Measurements from ENCODE around the gene PRKCE. TPM values are rescaled to one million over a fixed set of nuclear protein-coding genes. Genes with fewer than 3 reads are reported as not detected.

PRKCE gene
- polyA plus RNA-seq, 1 of the 3 experiments (the other 2 are of a cell fraction) = 16.3 TPM

DNA sequence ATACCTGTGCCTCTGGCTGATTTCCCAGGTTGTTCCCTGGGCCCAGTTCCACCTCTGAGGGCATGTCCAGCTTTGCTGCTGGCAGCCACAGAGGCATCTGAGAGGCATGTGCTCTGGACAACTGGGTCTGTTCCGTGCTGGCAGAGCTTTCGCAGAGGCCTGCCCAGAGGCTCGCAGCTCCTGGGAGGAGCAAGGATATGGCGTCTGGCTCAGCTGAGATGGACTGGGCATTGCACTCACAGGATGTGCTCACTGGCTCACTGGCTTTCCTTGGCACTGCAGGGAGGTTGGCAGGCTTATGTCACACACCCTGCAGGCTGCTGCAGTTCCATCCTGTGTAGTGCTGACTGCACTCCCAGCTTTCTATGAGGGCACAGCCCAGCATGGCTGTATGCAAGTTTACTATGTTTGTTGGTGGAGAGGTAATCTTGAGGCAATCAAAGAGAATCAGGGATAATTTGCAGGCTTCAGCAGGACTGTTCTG is 172.3 kb downstream of the PRKCE start (continued):
- TF ChIP-seq TCF12 (IDR thresholded peaks at IDR 0.05) (peak; percentile 21; the same call in 1 of the 2 replicates), GABPA (IDR thresholded peaks at IDR 0.05; ENCODE audit: low read depth) (no peak), CHD2 (IDR thresholded peaks at IDR 0.05; ENCODE audit: low read length, partially characterized antibody) (peak; percentile 66), GATA2 (CRISPR knock-in tag; IDR thresholded peaks at IDR 0.05) (peak; percentile 83), EZH2phosphoT487 (IDR thresholded peaks at IDR 0.05; ENCODE audit: borderline replicate concordance, low read depth) (no peak), NRF1 (IDR thresholded peaks at IDR 0.05; ENCODE audit: low read depth, low read length) (no peak), MXI1 (IDR thresholded peaks at IDR 0.05; ENCODE audit: low read depth, low read length) (peak; percentile 94), REST (IDR thresholded peaks at IDR 0.05; ENCODE audit: low read depth, low read length) (peak; percentile 17; the same call in 1 of the 2 replicates), JUND (IDR thresholded peaks at IDR 0.05) (no peak), CTCF (IDR thresholded peaks at IDR 0.05) (no peak), NFIC (IDR thresholded peaks at IDR 0.05; ENCODE audit: borderline replicate concordance) (no peak), RXRA (IDR thresholded peaks at IDR 0.05; ENCODE audit: borderline replicate concordance, low read depth) (no peak), MEF2A (IDR thresholded peaks at IDR 0.05; ENCODE audit: borderline replicate concordance, low read depth) (no peak), EP300 (IDR thresholded peaks at IDR 0.05; ENCODE audit: borderline replicate concordance in 1 of 2, low read depth in 1 of 2, low read length in 1 of 2) (peak in 1 of 2 experiments; percentile 63; a peak in 2 of 4 replicates)
- TF ChIP-seq, protein P1, sequence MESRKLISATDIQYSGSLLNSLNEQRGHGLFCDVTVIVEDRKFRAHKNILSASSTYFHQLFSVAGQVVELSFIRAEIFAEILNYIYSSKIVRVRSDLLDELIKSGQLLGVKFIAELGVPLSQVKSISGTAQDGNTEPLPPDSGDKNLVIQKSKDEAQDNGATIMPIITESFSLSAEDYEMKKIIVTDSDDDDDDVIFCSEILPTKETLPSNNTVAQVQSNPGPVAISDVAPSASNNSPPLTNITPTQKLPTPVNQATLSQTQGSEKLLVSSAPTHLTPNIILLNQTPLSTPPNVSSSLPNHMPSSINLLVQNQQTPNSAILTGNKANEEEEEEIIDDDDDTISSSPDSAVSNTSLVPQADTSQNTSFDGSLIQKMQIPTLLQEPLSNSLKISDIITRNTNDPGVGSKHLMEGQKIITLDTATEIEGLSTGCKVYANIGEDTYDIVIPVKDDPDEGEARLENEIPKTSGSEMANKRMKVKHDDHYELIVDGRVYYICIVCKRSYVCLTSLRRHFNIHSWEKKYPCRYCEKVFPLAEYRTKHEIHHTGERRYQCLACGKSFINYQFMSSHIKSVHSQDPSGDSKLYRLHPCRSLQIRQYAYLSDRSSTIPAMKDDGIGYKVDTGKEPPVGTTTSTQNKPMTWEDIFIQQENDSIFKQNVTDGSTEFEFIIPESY (IDR thresholded peaks at IDR 0.05; ENCODE audit: borderline replicate concordance, low read depth) = no peak
- TF ChIP-seq, protein P2, sequence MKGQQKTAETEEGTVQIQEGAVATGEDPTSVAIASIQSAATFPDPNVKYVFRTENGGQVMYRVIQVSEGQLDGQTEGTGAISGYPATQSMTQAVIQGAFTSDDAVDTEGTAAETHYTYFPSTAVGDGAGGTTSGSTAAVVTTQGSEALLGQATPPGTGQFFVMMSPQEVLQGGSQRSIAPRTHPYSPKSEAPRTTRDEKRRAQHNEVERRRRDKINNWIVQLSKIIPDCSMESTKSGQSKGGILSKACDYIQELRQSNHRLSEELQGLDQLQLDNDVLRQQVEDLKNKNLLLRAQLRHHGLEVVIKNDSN (IDR thresholded peaks at IDR 0.05; ENCODE audit: borderline replicate concordance, low read depth) = no peak
- TF ChIP-seq, protein P3, sequence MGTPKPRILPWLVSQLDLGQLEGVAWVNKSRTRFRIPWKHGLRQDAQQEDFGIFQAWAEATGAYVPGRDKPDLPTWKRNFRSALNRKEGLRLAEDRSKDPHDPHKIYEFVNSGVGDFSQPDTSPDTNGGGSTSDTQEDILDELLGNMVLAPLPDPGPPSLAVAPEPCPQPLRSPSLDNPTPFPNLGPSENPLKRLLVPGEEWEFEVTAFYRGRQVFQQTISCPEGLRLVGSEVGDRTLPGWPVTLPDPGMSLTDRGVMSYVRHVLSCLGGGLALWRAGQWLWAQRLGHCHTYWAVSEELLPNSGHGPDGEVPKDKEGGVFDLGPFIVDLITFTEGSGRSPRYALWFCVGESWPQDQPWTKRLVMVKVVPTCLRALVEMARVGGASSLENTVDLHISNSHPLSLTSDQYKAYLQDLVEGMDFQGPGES (IDR thresholded peaks at IDR 0.05; ENCODE audit: low read depth, low read length) = no peak

Data from SK-N-SH (cell line).